GM21619 (cell line): ENCODE results near the gene EIF2B1.
"Not testable (repeated sequence)": the region's sequence is repeated elsewhere in the genome, so short reads cannot be mapped to it uniquely, and the experiment has no call there.

ENCODE experiments used
- ATAC-seq: cut with Tn5 transposase; IDR thresholded peaks from one replicate; pipeline ENCODE4 v1.9.1; 2021; ENCODE audit not compliant: unreplicated experiment

Gene EIF2B1

GRCh38 chr12:123621101-123621500 is 12.4 kb downstream of the EIF2B1 start:
- ATAC-seq, result no peak

- no peak for ATAC-seq
Measured at GRCh38 chr12:123617580-123617979, 15.9 kb downstream of the EIF2B1 start.

GRCh38 chr12:123617144-123617543 is 16.3 kb downstream of the EIF2B1 start:
- ATAC-seq, result no peak

GRCh38 chr12:123614531-123614930 is 19.0 kb downstream of the EIF2B1 start:
- ATAC-seq, result no peak

GRCh38 chr12:123614110-123614509 is 19.4 kb downstream of the EIF2B1 start:
- no peak for ATAC-seq

GRCh38 chr12:123608182-123608581 is 25.3 kb downstream of the EIF2B1 start:
- ATAC-seq, result no peak

- no peak for ATAC-seq
Measured at GRCh38 chr12:123607756-123608155, 25.7 kb downstream of the EIF2B1 start.

GRCh38 chr12:123603495-123603894 is 30.0 kb downstream of the EIF2B1 start:
- not testable (repeated sequence) for ATAC-seq

GRCh38 chr12:123602651-123603195 is 30.8 kb downstream of the EIF2B1 start:
- no peak for ATAC-seq

- ATAC-seq, result peak; percentile 87
Measured at GRCh38 chr12:123601602-123602489, 31.6 kb downstream of the EIF2B1 start, which contains the start of gene DDX55. Gene DDX55 (plus strand): TSS chr12:123602099. CDS start chr12:123602149, 50 bp downstream.

- ATAC-seq, result no peak
Measured at GRCh38 chr12:123599721-123600120, 33.8 kb downstream of the EIF2B1 start.

GRCh38 chr12:123599310-123599709 is 34.2 kb downstream of the EIF2B1 start:
- no peak for ATAC-seq

- no peak for ATAC-seq
Measured at GRCh38 chr12:123598522-123598921, 35.0 kb downstream of the EIF2B1 start.

GRCh38 chr12:123597100-123597499 is 36.4 kb downstream of the EIF2B1 start:
- no peak for ATAC-seq

GRCh38 chr12:123595729-123596128 is 37.8 kb downstream of the EIF2B1 start:
- no peak for ATAC-seq

GRCh38 chr12:123591702-123592481 is 41.6 kb downstream of the EIF2B1 start:
- no peak for ATAC-seq

- no peak for ATAC-seq
Measured at GRCh38 chr12:123580772-123581171, 52.7 kb downstream of the EIF2B1 start.

GRCh38 chr12:123578829-123579228 is 54.7 kb downstream of the EIF2B1 start:
- ATAC-seq, result not testable (repeated sequence)

GRCh38 chr12:123578243-123578642 is 55.2 kb downstream of the EIF2B1 start:
- no peak for ATAC-seq

GRCh38 chr12:123576611-123577010 is 56.9 kb downstream of the EIF2B1 start:
- ATAC-seq, result no peak

- no peak for ATAC-seq
Measured at GRCh38 chr12:123573870-123574269, 59.6 kb downstream of the EIF2B1 start.

- ATAC-seq, result no peak
Measured at GRCh38 chr12:123572391-123572790, 61.1 kb downstream of the EIF2B1 start.
